GM18867 (cell line): ENCODE data around the gene PLAGL2.
"Not testable (repeated sequence)": the region's sequence is repeated elsewhere in the genome, so short reads cannot be mapped to it uniquely, and the experiment has no call there.

Experiments
- ATAC-seq: cut with Tn5 transposase; IDR thresholded peaks from one replicate; pipeline ENCODE4 v1.9.1; 2021; ENCODE audit warnings: mild to moderate bottlenecking, moderate library complexity; ENCODE audit not compliant: unreplicated experiment

PLAGL2 gene

GRCh38 chr20:32205110-32205842, 2.3 kb downstream of the PLAGL2 start:
- no peak for ATAC-seq

GRCh38 chr20:32204205-32205109, 3.1 kb downstream of the PLAGL2 start:
- ATAC-seq, result no peak

GRCh38 chr20:32203356-32204204, 4.0 kb downstream of the PLAGL2 start:
- ATAC-seq, result no peak

- no peak for ATAC-seq
Observed at GRCh38 chr20:32201977-32202363, 5.6 kb downstream of the PLAGL2 start.

GRCh38 chr20:32201296-32201976, 6.1 kb downstream of the PLAGL2 start:
- no peak for ATAC-seq

- ATAC-seq, result no peak
Observed at GRCh38 chr20:32199006-32199405, 8.5 kb downstream of the PLAGL2 start.

GRCh38 chr20:32197136-32197535, 10.4 kb downstream of the PLAGL2 start:
- not testable (repeated sequence) for ATAC-seq

GRCh38 chr20:32196613-32197012, 10.9 kb downstream of the PLAGL2 start:
- not testable (repeated sequence) for ATAC-seq

GRCh38 chr20:32195581-32195980, 12.0 kb downstream of the PLAGL2 start:
- ATAC-seq, result no peak

GRCh38 chr20:32193996-32194395, 13.5 kb downstream of the PLAGL2 start:
- ATAC-seq, result no peak

GRCh38 chr20:32193336-32193735, 14.2 kb downstream of the PLAGL2 start:
- not testable (repeated sequence) for ATAC-seq

GRCh38 chr20:32192698-32193097, 14.8 kb downstream of the PLAGL2 start:
- no peak for ATAC-seq

GRCh38 chr20:32191873-32192272, 15.7 kb downstream of the PLAGL2 start:
- no peak for ATAC-seq

GRCh38 chr20:32191422-32191821, 16.1 kb downstream of the PLAGL2 start:
- no peak for ATAC-seq

- ATAC-seq, result no peak
Observed at GRCh38 chr20:32190616-32191415, 16.7 kb downstream of the PLAGL2 start.

- ATAC-seq, result no peak
Observed at GRCh38 chr20:32189691-32190615, 17.6 kb downstream of the PLAGL2 start.

- no peak for ATAC-seq
Observed at GRCh38 chr20:32189123-32189410, 18.5 kb downstream of the PLAGL2 start.

GRCh38 chr20:32188376-32189122, 19.0 kb downstream of the PLAGL2 start:
- no peak for ATAC-seq
